HL-60/S4 treated with retinoic acid at 250 ng/mL for 4 days and 3 days (cell line): ENCODE measurements around the gene GLYR1.

ENCODE experiments used
- in situ Hi-C: fragments of 300-500 bp; cut with MboI; formaldehyde crosslinking; loops from 2 replicates; pipeline ENCODE4 v1.7.0; 2022; ENCODE audit warnings: low sequenced_read_pairs

Gene GLYR1

DNA sequence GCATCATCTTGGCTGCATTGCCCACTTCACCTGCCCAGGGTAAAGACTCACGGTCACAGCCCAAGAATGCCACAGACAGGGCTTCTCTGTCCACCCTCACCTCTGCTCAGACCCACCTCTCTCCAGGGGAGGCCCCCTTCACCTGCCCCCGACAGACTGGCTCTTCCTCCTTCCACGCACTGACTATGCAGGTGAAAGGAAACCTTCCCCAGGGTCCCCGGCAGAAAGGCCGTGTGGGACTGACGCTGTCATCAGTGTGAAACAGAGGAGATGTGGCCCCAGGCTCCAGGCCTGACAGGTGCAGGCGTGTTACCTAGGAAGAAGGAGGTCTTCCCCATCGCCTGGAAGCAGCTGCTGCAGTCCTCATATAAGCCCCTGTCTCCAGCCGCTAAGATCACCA is 35.3 kb downstream of the GLYR1 start:
- in situ Hi-C loops, result no loop called here

DNA sequence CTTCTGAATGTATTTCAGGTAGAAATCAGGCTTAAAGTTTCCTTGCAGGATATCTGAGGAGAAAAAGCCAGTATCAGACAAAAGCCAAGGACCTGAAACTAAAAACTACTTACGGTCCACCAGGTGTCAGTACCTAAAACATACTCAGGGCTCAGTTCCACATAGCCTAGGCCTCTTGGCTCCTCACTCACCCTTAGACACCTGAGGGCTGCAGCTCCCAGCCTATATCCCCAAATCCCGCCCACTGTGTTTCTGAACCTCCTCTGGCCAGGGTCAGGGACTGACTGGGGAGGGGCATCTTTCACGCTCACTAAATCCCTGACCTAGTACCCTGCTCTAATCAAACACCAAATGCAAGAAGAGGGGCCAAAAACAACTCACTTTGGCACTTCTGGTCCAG is 35.8 kb downstream of the GLYR1 start:
- in situ Hi-C loops, result no loop called here

DNA sequence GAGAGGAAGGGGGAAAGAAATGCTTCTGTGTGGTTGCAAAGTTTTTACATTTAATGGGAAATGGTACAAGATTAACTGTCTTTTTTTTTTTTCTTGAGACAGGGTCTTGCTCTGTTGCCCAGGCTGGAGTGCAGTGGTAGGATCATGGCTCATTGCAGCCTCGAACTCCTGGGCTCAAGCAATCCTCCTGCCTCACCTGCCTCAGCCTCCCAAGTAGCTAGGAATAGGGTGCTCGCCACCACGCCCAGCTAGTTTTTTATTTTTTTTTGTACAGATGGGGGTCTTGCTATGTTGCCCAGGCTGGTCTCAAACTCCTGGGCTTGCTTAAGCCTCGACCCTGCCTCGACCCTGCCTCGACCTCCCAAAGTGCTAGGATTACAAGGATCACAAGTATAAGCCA is 40.8 kb downstream of the GLYR1 start:
- in situ Hi-C loops, result no loop called here

DNA sequence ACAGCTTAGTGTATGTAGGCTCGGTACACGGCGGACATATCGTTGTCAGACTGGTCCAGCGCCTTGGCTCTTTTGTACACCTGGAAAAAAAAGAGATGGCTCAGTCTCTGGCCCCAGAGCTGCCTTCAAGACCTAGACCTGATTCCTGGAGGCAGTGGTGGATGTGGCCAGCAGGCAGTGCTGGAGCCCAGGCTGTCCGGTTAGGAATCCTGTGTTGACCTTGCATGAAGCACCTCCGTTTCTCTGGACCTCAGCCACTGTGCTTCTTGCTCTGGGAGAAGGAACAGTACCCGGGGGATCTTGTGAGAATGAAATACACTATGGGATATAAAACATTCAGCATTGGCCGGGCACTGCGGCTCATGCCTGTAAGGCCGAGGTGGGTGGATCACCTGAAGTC is 41.9 kb downstream of the GLYR1 start:
- in situ Hi-C loops, result no loop called here

DNA sequence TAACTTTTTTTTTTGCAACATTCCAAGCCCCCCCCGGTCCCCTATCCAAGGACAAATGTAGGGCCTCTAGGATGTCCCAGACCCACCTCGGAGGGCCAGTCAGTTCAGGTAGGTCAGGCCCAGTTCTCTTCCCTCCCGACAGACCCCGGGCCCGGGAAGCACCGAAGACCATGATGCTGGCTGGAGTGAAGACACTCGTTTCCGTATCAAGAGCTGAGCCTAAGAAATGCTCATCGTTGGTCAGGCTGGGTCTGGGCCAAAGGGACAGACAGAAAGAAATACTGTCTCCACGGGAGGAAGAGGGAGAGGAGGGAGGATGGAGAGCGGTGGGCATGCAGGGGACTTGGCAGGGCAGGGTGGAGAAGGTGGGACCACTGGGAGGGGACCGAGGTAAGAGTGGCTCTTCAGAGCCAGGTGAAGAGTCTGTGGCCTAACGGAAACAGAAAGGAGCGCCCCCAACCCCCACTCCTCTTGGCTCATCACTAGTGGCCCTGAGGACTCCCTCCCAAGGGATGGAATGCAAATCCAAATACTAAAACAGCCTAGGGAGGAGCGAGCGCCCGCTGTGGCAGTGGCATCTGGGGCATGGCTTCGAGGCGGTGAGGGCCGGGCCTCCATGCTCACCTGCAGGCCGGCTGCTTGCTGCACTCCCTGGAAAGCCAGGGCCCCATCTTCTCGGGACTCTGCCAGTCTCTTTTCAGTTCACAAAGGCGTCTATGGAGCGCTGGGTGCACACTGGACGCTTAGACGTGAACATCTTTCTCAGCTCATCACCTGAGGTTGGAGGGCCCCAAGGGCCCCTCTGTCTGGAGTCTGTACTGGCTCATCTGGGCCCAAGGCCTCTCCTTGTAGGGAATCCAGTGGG is 43.0 kb downstream of the GLYR1 start:
- in situ Hi-C loops, result no loop called here

DNA sequence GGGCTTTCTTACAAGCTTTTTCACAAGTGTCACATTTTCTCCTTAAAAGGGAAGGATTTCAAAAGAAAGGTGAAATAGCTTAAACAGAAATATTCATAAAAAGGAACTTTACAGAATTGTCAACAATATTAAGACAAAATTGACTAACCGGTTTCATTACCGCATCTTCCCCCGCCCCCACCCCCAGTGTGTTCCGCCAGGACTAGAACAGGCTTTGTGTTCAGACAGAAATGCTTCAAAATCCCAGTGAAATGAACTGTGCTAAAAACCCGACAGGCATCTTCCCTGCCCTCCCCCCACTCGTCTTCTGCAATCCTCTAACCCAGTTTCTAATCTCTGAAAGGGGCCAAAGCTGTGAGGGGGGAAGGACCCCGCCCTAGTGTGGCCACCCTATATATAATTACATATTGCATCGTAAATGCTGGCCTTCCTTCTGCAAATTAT is 43.7 kb downstream of the GLYR1 start:
- in situ Hi-C loops, result no loop called here

DNA sequence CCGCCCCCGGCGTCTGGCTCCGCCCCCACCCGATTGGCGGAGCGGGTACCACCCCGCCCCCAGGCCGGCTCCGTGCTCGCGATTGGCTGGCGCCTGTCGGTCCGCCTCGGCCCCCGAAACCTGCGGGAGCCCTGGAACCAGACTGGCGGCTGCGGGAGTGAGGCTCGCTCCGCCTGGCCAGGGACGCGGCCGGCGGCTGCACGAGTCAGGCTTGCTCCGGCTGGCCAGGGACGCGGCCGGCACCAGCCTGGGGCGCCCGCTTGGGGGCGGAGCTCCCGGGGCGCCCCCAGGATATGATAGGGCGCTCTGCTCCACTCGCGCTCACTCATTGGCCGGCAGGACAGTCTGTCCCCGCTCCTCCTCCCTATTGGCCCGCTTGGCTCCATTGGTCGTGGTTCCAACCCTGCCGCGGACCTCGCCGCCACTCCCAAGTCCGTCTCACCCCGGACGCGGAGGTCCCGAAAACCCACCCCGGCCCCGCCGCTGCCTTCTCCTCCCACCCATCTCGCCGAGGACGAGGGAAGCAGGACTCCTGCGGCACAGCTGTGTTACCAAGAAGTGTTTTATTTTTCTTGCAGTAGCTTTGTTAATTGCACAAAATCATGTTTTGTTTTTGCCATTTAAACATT is 44.3 kb downstream of the GLYR1 start:
- in situ Hi-C loops, result no loop called here

DNA sequence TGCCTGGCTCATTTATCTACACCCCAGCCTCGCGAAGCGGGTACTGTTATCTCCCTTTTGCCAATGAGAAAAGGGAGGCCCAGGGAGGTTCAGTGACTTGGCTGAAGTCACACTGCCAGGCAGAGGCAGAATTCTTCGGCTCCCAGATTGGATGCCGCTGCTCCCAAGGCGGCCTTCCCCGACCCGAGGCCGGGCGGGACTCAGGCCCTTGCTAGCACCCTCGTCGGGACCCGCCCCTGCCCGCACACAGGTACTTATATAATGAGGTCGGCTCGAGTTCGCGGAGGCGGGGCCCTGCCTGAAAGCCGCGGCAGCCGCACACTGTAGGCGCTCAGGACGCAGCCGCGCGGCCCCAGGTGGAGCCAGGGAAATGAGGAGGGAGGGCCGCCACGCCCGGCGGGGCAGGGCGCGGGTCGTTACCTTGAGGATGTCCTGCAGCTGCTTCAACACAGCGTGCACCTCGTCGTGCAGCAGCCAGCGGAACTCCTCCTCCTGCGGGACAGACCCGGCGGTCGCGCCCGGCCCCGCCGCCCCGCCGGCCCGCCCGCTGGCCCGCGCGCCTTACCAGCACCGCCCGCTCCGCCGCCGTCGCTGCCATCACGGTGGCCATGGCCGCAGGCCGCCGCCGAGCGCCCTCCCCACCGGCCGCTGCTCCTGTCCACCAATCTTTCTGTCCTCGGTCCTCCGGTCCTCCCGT is 45.0 kb downstream of the GLYR1 start, which contains the start of gene ROGDI:
Gene ROGDI (minus strand): TSS at position 672 of the 697 bp plus-strand sequence. CDS start 62 bp downstream, at position 610.
- in situ Hi-C loops, result no loop called here

DNA sequence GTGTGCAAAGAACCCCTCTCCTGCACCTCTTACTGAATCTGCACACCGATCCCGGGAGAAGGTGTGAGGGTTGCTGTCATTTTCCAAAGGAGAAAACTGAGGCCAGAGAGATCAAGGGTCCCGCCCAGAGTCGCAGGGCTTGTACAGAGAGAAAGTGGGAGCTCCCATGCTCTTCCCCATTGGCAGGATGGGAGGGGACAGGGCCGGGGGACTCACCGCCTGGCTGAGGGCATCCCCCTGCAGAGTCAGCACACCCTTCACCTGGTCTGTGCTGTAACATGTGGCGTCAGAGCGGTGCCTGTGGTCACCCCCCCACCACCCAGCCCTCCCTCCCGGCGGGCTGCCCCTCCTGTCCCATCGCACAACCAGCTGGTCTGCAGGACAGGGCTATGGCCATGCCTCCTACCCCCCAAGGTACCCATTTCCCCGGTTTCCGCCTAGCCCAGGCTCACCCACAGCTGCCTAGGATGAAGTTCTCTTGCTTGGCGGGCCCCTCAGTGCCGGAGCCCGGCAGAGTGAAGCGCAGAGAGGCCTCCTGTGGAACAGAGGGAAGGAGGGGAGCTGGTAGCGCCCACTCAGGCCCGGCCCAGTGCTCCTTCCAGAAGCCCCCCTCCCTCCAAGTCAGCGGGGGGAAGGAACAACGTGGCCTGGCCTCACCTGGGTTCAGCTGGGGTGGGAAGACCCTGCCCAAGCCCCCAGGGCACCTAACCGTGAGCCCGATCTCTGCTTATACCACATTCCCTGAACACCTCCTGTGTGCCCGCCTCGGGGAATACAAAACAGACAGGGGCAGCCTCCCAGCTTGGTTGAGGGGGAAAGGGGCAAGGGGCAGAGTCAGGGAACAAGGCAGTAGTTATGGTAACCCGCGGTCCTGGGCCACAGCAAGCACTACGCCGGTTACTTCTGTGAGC is 45.8 kb downstream of the GLYR1 start:
- in situ Hi-C loops, result no loop called here

DNA sequence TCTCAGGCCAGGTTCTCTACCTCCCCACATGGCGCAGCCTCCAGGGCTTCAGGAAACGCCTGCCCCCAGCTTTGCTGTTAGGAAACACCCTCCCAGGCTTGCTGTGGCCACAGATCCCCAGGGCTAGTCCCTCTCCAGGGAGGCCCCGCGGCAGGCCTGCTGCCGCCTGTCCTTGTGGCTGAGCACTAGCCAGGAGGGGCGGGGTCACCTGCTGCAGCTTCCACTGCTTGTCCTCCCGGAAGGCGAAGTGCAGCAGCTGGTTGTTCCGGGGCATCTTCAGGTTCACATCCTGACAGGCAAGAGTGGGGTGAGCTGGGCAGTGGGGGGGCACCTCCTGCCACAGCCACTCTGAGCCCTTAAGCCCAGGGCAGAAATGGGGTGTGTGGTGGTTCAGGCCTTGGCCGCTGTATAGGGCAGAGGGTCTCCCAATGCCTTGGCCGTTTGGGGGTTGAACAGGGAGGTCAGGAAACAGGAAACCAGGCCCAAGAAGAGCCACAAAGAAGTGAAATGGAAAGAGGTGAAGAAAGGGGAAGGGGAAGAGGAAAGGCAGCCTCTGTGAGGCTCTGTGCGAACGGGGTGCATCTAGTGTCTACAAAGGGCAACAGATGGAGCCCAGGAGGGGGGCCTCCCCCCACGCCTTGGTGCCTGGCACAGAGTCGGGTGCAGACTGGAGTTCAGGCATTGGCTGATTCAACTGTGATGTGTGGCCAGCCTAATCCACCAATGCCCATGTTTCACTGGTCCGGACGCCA is 46.6 kb downstream of the GLYR1 start:
- in situ Hi-C loops, result no loop called here

DNA sequence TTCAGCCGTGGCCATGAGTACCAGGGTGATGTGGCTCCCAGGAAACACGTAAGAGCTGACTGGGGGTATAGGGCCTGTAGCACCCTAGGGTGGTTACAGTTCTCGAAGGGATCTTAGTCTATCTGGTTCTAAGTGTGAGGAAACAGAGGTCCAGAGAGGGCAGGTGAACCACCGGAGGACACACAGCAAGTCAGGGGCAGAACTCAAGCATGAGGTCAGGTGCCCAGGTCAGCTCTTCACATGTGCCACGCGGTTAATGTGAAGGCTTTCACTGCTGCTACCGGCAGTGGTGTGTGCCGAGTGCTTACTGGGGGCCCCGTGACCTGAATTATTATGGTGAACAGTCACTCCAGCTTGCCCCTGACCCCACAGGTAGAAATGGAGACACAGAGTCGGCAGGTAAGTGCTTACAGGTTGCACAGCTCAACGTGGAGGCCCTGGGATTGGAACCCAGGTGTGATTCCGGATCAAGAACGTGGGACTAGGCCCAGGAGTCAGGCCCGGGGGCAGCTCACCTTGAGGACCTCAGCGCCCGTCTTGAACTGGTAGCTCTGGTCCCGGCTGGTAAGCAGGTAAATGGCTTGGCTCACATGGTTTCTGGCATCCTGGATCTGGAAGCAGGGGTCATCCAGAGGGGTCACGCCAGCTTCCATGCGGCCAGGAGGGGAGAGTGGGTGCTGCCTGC is 47.8 kb downstream of the GLYR1 start:
- in situ Hi-C loops, result no loop called here

DNA sequence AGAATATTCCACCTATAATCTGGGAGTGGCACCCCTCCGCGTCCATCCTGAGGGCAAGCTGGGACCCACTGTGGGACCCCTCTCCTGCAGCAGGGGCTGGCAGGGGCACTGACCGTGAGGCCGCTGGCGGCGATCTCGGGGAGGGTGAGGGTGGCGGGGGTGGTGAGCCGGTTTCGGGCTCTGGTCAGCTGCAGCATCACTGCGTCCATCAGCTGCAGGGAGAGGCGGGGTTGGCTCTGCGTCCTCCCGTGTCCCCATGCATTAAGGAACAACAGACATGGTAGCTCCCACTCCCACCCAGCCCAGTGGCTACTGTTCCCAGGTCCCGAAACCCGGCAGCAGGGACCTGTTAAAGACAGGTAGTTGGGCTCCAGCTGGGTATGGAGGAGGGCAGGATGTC is 48.6 kb downstream of the GLYR1 start:
- in situ Hi-C loops, result no loop called here

DNA sequence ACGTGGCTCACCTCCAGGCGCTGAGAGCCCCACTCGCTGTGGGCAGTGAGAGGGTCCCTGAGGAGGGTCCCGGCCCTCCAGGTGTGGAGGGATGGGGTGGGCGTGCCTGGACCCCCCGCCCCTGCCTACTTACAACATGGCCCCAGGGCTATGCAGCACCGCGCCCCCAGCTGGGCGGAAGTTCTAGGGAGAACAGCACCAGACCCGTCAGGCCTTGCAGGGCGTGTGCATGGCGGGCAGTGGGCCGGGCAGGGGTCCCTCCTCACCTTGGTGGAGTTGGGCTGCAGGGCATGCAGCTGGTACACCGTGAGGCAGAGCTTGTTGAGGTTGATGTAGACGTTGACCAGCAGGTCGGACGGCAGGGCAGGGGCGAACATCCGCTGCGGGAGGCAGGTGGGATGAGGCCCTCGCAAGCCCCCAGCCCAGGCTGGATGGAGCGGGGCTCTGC is 49.3 kb downstream of the GLYR1 start:
- in situ Hi-C loops, result no loop called here

DNA sequence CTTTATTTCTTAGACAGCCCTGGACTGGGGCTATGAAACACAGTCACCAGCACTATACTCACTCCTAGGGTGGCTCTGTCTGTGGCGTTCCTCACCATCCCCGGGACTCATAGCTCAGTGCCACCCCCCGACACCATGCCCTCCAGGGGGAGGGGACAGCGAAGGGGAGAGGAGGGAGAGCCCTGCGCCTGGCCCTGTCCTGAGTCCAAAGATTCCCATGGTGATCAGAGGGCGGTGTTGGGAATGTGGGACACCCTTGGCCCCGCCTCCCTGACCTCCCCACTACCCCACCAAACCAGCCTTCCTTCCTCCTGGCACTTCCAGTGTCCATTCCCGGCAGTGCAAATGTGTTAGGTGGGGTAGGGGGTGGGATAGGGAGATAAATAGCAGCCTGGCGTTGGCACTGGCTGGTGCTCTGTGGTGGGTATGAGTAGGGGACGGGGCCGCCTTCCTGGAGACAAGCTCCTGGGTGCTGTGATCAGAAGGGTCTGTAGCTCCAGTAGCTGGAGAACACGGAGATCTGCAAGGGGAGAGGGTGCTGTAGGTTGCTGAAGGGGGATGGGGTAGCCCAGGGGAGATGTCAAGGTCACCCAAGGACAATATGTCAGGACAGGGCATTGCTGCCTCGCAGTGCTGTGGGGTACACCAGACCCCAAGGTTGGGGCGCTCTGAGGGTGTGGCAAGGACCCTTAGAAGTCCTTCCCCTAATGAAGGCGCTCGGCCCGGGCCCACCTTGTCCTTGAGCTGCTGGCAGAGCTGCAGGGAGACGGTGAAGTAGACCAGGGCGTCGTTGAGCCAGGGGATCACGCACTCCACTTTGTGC is 49.9 kb downstream of the GLYR1 start:
- in situ Hi-C loops, result no loop called here

DNA sequence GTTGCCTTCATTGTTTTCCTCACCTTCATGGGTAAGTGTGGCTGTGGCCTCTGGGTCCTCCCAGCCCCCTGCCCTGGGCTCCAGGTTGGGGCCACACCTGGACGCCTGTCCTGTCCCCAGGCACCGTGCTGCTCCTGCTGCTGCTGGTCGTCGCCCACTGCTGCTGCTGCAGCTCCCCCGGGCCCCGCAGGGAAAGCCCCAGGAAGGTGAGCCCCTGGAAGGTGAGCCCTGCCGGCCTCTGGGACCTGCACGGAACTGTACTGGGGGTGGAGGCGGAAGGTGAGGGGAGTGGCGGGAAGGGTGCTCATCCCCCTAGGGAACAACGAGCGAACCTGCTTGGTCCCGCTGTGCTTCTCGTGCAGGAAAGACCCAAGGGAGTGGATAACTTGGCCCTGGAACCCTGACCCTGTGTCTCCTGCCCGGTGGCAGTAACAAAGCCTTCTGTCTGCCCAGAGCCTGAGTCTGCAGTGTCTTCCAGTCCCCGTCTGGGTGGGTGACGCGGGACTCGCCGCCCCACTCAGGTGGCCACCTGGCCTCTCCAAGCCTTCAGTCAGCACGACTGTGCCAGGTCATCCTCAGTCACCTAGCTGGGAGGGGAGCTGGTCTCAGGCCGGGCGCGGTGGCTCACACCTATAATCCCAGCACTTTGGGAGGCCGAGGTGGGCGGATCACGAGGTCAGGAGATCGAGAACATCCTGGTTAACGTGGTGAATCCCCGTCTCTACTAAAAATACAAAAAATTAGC is 51.1 kb downstream of the GLYR1 start:
- in situ Hi-C loops, result no loop called here

DNA sequence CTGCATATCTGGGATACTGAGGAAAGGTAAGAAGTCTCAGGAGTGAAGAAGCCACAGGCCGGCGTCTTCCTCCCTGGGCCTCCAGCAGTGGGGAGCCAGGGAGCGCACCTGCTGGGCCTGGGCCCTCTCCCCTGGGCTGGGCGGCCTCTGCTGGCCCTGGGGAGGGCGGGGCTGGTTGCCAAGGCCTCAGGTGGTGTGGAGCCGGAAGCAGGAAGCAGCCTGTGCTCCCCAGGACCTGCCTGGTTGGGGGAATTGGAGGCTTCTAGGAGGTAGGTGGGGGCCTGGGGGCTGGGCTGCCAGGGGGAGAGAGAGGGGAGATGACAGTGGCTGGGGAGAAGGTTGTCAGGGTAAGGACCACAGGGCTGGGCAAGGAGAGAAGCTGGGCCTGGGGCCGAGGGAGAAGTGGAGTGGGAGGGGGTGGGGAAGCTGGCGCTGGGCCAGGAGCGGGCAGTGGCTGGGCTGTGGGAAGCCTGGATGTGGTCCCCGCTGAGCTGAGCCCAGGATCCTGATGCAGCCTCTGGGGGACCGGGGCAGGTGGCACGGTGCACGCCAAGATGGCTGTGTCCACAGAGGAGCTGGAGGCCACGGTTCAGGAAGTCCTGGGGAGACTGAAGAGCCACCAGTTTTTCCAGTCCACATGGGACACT is 51.8 kb downstream of the GLYR1 start, which contains the start of gene SMIM22:
Gene SMIM22 (plus strand): TSS at position 189 of the 647 bp plus-strand sequence. CDS start 366 bp downstream, at position 555.
- in situ Hi-C loops, result no loop called here

DNA sequence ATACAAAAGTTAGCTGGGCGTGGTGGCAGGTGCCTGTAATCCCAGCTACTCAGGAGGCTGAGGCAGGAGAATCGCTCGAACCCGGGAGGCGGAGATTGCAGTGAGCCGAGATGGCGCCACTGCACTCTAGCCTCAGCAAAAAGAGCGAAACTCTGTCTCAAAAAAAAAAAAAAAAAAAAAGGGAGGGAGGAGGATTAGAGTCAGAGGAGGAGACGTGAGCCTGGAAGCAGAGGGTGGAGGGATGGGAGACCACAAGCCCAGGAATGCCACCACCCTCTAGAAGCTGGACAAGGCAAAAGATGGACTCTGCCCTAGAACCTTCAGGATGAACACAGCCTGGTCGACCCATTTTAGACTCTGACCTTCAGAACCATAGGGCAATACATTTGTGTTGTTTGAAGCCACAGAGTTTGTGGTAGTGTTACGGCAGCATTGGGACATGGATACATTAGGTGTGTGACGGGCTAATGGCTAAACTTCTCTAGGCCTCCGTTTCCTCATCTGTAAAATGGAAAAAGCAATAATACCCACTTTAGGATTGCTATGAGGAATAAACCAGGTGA is 54.1 kb downstream of the GLYR1 start:
- in situ Hi-C loops, result no loop called here
